Parathyroid adenoma (tissue), 2 donors: ENCODE results near the gene CLCA2.
A peak's percentile ranks its signal among the peaks of the same experiment; 100 is the strongest.

ENCODE experiments used
- H2AFZ ChIP-seq: fragments of 300-600 bp; sonication (generic); one replicate; pipeline ENCODE4 v1.7.0; 2017; ENCODE audit warnings: antibody characterized with exemption, mild to moderate bottlenecking
- H3K27ac ChIP-seq: fragments of 300-600 bp; sonication (generic); one replicate; pipeline ENCODE4 v1.7.0; 2017
- H3K27me3 ChIP-seq: fragments of 300-600 bp; sonication (generic); one replicate; pipeline ENCODE4 v1.7.0; 2017; ENCODE audit warnings: low read length; ENCODE audit not compliant: control insufficient read depth, insufficient read depth
- H3K36me3 ChIP-seq: fragments of 300-600 bp; sonication (generic); one replicate; pipeline ENCODE4 v1.7.0; 2017; ENCODE audit warnings: low read length; ENCODE audit not compliant: control insufficient read depth, insufficient read depth
- H3K4me1 ChIP-seq: fragments of 300-600 bp; sonication (generic); one replicate; pipeline ENCODE4 v1.7.0; 2017; ENCODE audit warnings: control low read depth
- H3K4me2 ChIP-seq: fragments of 300-600 bp; sonication (generic); one replicate; pipeline ENCODE4 v1.7.0; 2017; ENCODE audit warnings: low read length
- H3K4me3 ChIP-seq: fragments of 300-600 bp; sonication (generic); one replicate; pipeline ENCODE4 v1.7.0; 2017; ENCODE audit warnings: low read depth, low read length
- H3K79me2 ChIP-seq: fragments of 300-600 bp; sonication (generic); one replicate; pipeline ENCODE4 v1.7.0; 2017; ENCODE audit warnings: control low read depth
- H3K9ac ChIP-seq: fragments of 300-600 bp; sonication (generic); one replicate; pipeline ENCODE4 v1.7.0; 2017; ENCODE audit warnings: mild to moderate bottlenecking
- H3K9me3 ChIP-seq: fragments of 300-600 bp; sonication (generic); one replicate; pipeline ENCODE4 v1.7.0; 2017; ENCODE audit warnings: low read length; ENCODE audit not compliant: control insufficient read depth
- CTCF ChIP-seq: fragments of 300-600 bp; sonication (generic); IDR thresholded peaks from one replicate; pipeline ENCODE4 v1.7.0; 2017; ENCODE audit warnings: antibody characterized with exemption, mild to moderate bottlenecking
- donor health status: primary hyperparathyroidism.

The CLCA2 gene

DNA sequence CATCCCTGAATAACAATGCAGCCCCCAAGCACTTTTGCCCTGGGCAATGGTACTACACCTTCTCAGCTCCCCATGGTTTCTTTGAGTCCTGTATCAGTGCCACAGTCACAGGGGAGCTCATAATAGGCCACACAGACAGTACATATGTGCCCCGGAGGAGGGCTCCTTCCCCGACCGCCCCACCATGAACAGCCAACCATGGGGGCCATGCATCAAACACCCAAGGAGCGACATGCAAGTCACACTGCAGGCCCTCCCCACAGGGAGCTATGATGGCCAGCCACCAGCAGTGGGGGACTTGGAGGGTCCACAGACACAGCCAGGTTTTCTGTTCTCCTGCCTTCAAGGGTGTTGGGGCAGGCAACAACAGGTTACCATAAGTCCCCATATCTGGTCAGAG lies 13.1 kb upstream of the CLCA2 start:
- no peaks in the 10 kb centered on the region for H3K79me2 ChIP-seq
- H3K4me3 ChIP-seq, result no peak overlapping the region
- H3K36me3 ChIP-seq, result no peaks in the 10 kb centered on the region
- no peak overlapping the region for H2AFZ ChIP-seq
- H3K4me2 ChIP-seq, result no peak overlapping the region
- H3K4me1 ChIP-seq, result peaks cover 3% of the 10 kb centered on the region
- H3K9ac ChIP-seq, result no peak overlapping the region
- no peaks in the 10 kb centered on the region for H3K27me3 ChIP-seq
- no peak overlapping the region for H3K27ac ChIP-seq
- TF ChIP-seq CTCF, result no peak
- H3K9me3 ChIP-seq, result no peaks in the 10 kb centered on the region

GRCh38 chr1:86416343-86416742 lies 7.6 kb upstream of the CLCA2 start:
- no peaks in the 10 kb centered on the region for H3K9me3 ChIP-seq
- H2AFZ ChIP-seq, result no peak overlapping the region
- no peak overlapping the region for H3K27ac ChIP-seq
- no peaks in the 10 kb centered on the region for H3K27me3 ChIP-seq
- no peaks in the 10 kb centered on the region for H3K79me2 ChIP-seq
- H3K4me2 ChIP-seq, result no peak overlapping the region
- no peaks in the 10 kb centered on the region for H3K4me1 ChIP-seq
- H3K9ac ChIP-seq, result no peak overlapping the region
- no peaks in the 10 kb centered on the region for H3K36me3 ChIP-seq
- H3K4me3 ChIP-seq, result no peak overlapping the region
- TF ChIP-seq CTCF, result no peak

- no peaks in the 10 kb centered on the region for H3K27me3 ChIP-seq
- peak; percentile 25 for TF ChIP-seq CTCF
- no peak overlapping the region for H3K9ac ChIP-seq
Observed at GRCh38 chr1:86419277-86419903, 4.6 kb upstream of the CLCA2 start.

GRCh38 chr1:86421601-86422280 lies 2.2 kb upstream of the CLCA2 start:
- Histone ChIP-seq H3K79me2 (no peaks in the 10 kb centered on the region), H3K4me2 (no peak overlapping the region), H3K4me3 (no peak overlapping the region), H3K27me3 (no peaks in the 10 kb centered on the region), H3K36me3 (no peaks in the 10 kb centered on the region), H3K9me3 (no peaks in the 10 kb centered on the region), H3K4me1 (no peaks in the 10 kb centered on the region), H3K9ac (no peak overlapping the region), H2AFZ (no peak overlapping the region), H3K27ac (no peak overlapping the region)
- no peak for TF ChIP-seq CTCF

More at GRCh38 chr1:86419277-86419903, 4.6 kb upstream of the CLCA2 start:
- Histone ChIP-seq H3K79me2 (no peaks in the 10 kb centered on the region), H2AFZ (peak overlapping the region; percentile 22), H3K36me3 (no peaks in the 10 kb centered on the region), H3K27ac (no peak overlapping the region), H3K4me2 (no peak overlapping the region), H3K4me3 (no peak overlapping the region), H3K9me3 (no peaks in the 10 kb centered on the region), H3K4me1 (no peaks in the 10 kb centered on the region)

- Histone ChIP-seq H3K27ac (peak overlapping the region; percentile 24), H2AFZ (no peak overlapping the region), H3K79me2 (no peaks in the 10 kb centered on the region), H3K4me1 (no peaks in the 10 kb centered on the region), H3K9me3 (no peaks in the 10 kb centered on the region), H3K4me3 (no peak overlapping the region), H3K9ac (no peak overlapping the region), H3K4me2 (no peak overlapping the region), H3K27me3 (no peaks in the 10 kb centered on the region), H3K36me3 (no peaks in the 10 kb centered on the region)
- TF ChIP-seq CTCF, result no peak
Observed at GRCh38 chr1:86423473-86423872, 498 bp upstream of the CLCA2 start.
